ENCODE measurements around the gene FAM111A.
"Not testable (repeated sequence)": the region's sequence is repeated elsewhere in the genome, so short reads cannot be mapped to it uniquely, and the experiment has no call there.

FAM111A gene

GRCh38 chr11:59142530-59143507 lies at the start of gene FAM111A:
TSS of gene FAM111A (plus strand) at chr11:59142856. CDS start at chr11:59148873, 6,017 bp downstream.
- peak; percentile 56 to 65 for DNase-seq (ENCODE audit: low read depth in 1 of 2, low spot score in 1 of 2)

- DNase-seq (ENCODE audit: low read depth in 1 of 2, low spot score in 1 of 2) = not testable (repeated sequence)
Observed at GRCh38 chr11:59093576-59093975, 49.1 kb upstream of the FAM111A start.

GRCh38 chr11:59095225-59095624 lies 47.4 kb upstream of the FAM111A start:
- DNase-seq (ENCODE audit: low read depth in 1 of 2, low spot score in 1 of 2) = not testable (repeated sequence)

- not testable (repeated sequence) for DNase-seq (ENCODE audit: low read depth in 1 of 2, low spot score in 1 of 2)
Observed at GRCh38 chr11:59095972-59096575, 46.6 kb upstream of the FAM111A start.

GRCh38 chr11:59097113-59097708 lies 45.4 kb upstream of the FAM111A start:
- peak; percentile 28 to 39 for DNase-seq (ENCODE audit: low read depth in 1 of 2, low spot score in 1 of 2)

- DNase-seq (ENCODE audit: low read depth in 1 of 2, low spot score in 1 of 2) = not testable (repeated sequence)
Observed at GRCh38 chr11:59097938-59098337, 44.7 kb upstream of the FAM111A start.

- peak; percentile 16 to 25 for DNase-seq (ENCODE audit: low read depth in 1 of 2, low spot score in 1 of 2)
Observed at GRCh38 chr11:59102259-59102765, 40.3 kb upstream of the FAM111A start.

GRCh38 chr11:59106363-59107336 lies 36.0 kb upstream of the FAM111A start, which contains the start of gene FAM111B:
TSS of gene FAM111B (plus strand) at chr11:59107237. CDS start at chr11:59109626, 2,389 bp downstream.
- peak in 1 of 2 donors; percentile 22 for DNase-seq (ENCODE audit: low read depth in 1 of 2, low spot score in 1 of 2)

- DNase-seq (ENCODE audit: low read depth in 1 of 2, low spot score in 1 of 2) = not testable (repeated sequence)
Observed at GRCh38 chr11:59107721-59108120, 34.9 kb upstream of the FAM111A start.

- no peak for DNase-seq (ENCODE audit: low read depth in 1 of 2, low spot score in 1 of 2)
Observed at GRCh38 chr11:59112494-59112893, 30.2 kb upstream of the FAM111A start.

- DNase-seq (ENCODE audit: low read depth in 1 of 2, low spot score in 1 of 2) = no peak
Observed at GRCh38 chr11:59114344-59114743, 28.3 kb upstream of the FAM111A start.

GRCh38 chr11:59115553-59115952 lies 27.1 kb upstream of the FAM111A start:
- no peak for DNase-seq (ENCODE audit: low read depth in 1 of 2, low spot score in 1 of 2)

GRCh38 chr11:59117774-59118173 lies 24.9 kb upstream of the FAM111A start:
- DNase-seq (ENCODE audit: low read depth in 1 of 2, low spot score in 1 of 2) = no peak

GRCh38 chr11:59119826-59120225 lies 22.8 kb upstream of the FAM111A start:
- no peak for DNase-seq (ENCODE audit: low read depth in 1 of 2, low spot score in 1 of 2)

- DNase-seq (ENCODE audit: low read depth in 1 of 2, low spot score in 1 of 2) = peak; percentile 71 to 84
Observed at GRCh38 chr11:59135648-59136461, 6.8 kb upstream of the FAM111A start.

GRCh38 chr11:59136551-59136950 lies 6.1 kb upstream of the FAM111A start:
- not testable (repeated sequence) for DNase-seq (ENCODE audit: low read depth in 1 of 2, low spot score in 1 of 2)

GRCh38 chr11:59137190-59137589 lies 5.5 kb upstream of the FAM111A start:
- DNase-seq (ENCODE audit: low read depth in 1 of 2, low spot score in 1 of 2) = no peak

- DNase-seq (ENCODE audit: low read depth in 1 of 2, low spot score in 1 of 2) = no peak
Observed at GRCh38 chr11:59138643-59139042, 4.0 kb upstream of the FAM111A start.

GRCh38 chr11:59141191-59141590 lies 1.5 kb upstream of the FAM111A start:
- no peak for DNase-seq (ENCODE audit: low read depth in 1 of 2, low spot score in 1 of 2)
